K562 (cell line): ENCODE data around the gene PA2G4. TPM values are rescaled to one million over a fixed set of nuclear protein-coding genes. Genes with fewer than 3 reads are reported as not detected.
A peak's percentile ranks its signal among the peaks of the same experiment; 100 is the strongest.

Experiments
- DPF2 ChIP-seq: fragments of 450-650 bp; IDR thresholded peaks from 2 replicates; pipeline ENCODE4 v1.6.1; 2016
- ELF1 ChIP-seq: fragments of 200-800 bp; sonication (Bioruptor generic); IDR thresholded peaks from 2 replicates; pipeline ENCODE4 v1.6.1; 2016; ENCODE audit warnings: missing genetic modification characterization, missing compliant biosample characterization
- EWSR1 ChIP-seq: fragments of 450-650 bp; IDR thresholded peaks from 2 replicates; pipeline ENCODE4 v1.6.1; 2018; ENCODE audit warnings: borderline replicate concordance, mild to moderate bottlenecking, low read depth, moderate library complexity; ENCODE audit not compliant: partially characterized antibody
- GABPA ChIP-seq: fragments of 200-800 bp; sonication (Bioruptor generic); conservative IDR thresholded peaks from 2 replicates; pipeline ENCODE4 v1.6.1; 2016; ENCODE audit warnings: low read depth, missing genetic modification characterization, missing compliant biosample characterization
- IRF2 ChIP-seq: sonication (generic); formaldehyde crosslinking; IDR thresholded peaks from 2 replicates; pipeline ENCODE4 v1.8.1; 2022; ENCODE audit warnings: mild to moderate bottlenecking, missing genetic modification reagents
- KHSRP ChIP-seq: fragments of 450-650 bp; IDR thresholded peaks from 2 replicates; pipeline ENCODE4 v1.6.1; 2017
- KLF1 ChIP-seq: fragments of 450-650 bp; IDR thresholded peaks from 2 replicates; pipeline ENCODE4 v1.6.1; 2016; ENCODE audit warnings: missing genetic modification characterization, missing compliant biosample characterization
- LCOR ChIP-seq: sonication (generic); formaldehyde crosslinking; IDR thresholded peaks from 2 replicates; pipeline ENCODE4 v1.8.0; 2022; ENCODE audit warnings: mild to moderate bottlenecking, missing genetic modification reagents
- NR4A1 ChIP-seq, 2 experiments: fragments of 250-450 bp in 1 of 2; fragments of 450-650 bp in 1 of 2; sonication (Bioruptor Pico) in 1 of 2; IDR thresholded peaks; 2 replicates each; pipeline versions ENCODE4 v1.4.0 to v1.6.1; 2016 to 2020; ENCODE audit warnings: mild to moderate bottlenecking in 2 of 2, missing compliant biosample characterization in 1 of 2, missing genetic modification characterization in 1 of 2, moderate library complexity in 1 of 2
- PML ChIP-seq: IDR thresholded peaks from 2 replicates; pipeline ENCODE4 v1.6.1; 2012; ENCODE audit warnings: low read length, inconsistent platforms
- POLR2H ChIP-seq: IDR thresholded peaks from 2 replicates; pipeline ENCODE4 v1.6.1; 2016; ENCODE audit warnings: missing genetic modification characterization, low read depth, mild to moderate bottlenecking, control low read depth, missing compliant biosample characterization, moderate library complexity
- RUNX1 ChIP-seq: sonication (generic); IDR thresholded peaks from 2 replicates; pipeline ENCODE4 v1.6.1; 2016; ENCODE audit warnings: antibody characterized with exemption, low read depth
- SMAD1 ChIP-seq: fragments of 150-350 bp; IDR thresholded peaks from 2 replicates; pipeline ENCODE4 v1.6.1; 2014; ENCODE audit warnings: low read length, low read depth; ENCODE audit not compliant: partially characterized antibody
- ZNF134 ChIP-seq: fragments of 250-450 bp; sonication (Bioruptor Pico); conservative IDR thresholded peaks from 2 replicates; pipeline ENCODE4 v1.4.0; 2020
- ZNF561 ChIP-seq: fragments of 450-650 bp; formaldehyde crosslinking; conservative IDR thresholded peaks from 2 replicates; pipeline ENCODE4 v1.4.0; 2020; ENCODE audit warnings: mild to moderate bottlenecking, moderate library complexity
- polyA plus RNA-seq, 8 experiments: library from polyadenylated mRNA; depleted of rRNA in 4 of 8; stranded (reverse) in 5 of 8; unstranded in 3 of 8; fragments of >200 nt; fragmentation: Nextera tagmentation in 2 of 8; fragmentation: Illumina TruSeq in 1 of 8; extraction: Ambion mirVana in 2 of 8; extraction: Trizol in 1 of 8; gene quantifications; 2 replicates each; pipeline versions ENCODE4 v1.2.1 to v1.2.3, GENCODE V29; 2011 to 2014; ENCODE audit warnings: inconsistent platforms in 1 of 8, missing spikeins in 1 of 8
- total RNA-seq, 7 experiments: library from RNA; depleted of rRNA in 6 of 7; stranded (reverse); fragments of >200 nt in 6 of 7; fragmentation: Illumina TruSeq in 2 of 7; extraction: Trizol in 2 of 7; gene quantifications; 2 replicates each; pipeline versions ENCODE4 v1.2.1 to v1.2.3, GENCODE V29; 2011 to 2021; ENCODE audit warnings: low replicate concordance in 1 of 7
- TF ChIP-seq, protein P1 (sequence below): fragments of 250-450 bp; sonication (Bioruptor Pico); IDR thresholded peaks from 2 replicates; pipeline ENCODE4 v1.5.0; 2021; ENCODE audit warnings: mild to moderate bottlenecking, moderate library complexity
- TF ChIP-seq, protein P2 (sequence below): conservative IDR thresholded peaks from 2 replicates; pipeline ENCODE4 v1.6.1; 2011; ENCODE audit warnings: low read depth, mild to moderate bottlenecking, low read length; ENCODE audit not compliant: control insufficient read depth
- TF ChIP-seq, protein P3 (sequence below): sonication (generic); formaldehyde crosslinking; IDR thresholded peaks from 2 replicates; pipeline ENCODE4 v1.8.0; 2022; ENCODE audit warnings: missing genetic modification reagents, mild to moderate bottlenecking, borderline replicate concordance
- TF ChIP-seq, protein P4 (sequence below): sonication (generic); formaldehyde crosslinking; IDR thresholded peaks from 2 replicates; pipeline ENCODE4 v1.8.1; 2023; ENCODE audit warnings: mild to moderate bottlenecking, missing genetic modification reagents

PA2G4 gene
- total and polyA plus RNA-seq, 9 of the 15 experiments (the other 6 are each of a cell fraction or from before 2014, with no cell fraction given), result 230 to 925 (median 638) TPM

DNA sequence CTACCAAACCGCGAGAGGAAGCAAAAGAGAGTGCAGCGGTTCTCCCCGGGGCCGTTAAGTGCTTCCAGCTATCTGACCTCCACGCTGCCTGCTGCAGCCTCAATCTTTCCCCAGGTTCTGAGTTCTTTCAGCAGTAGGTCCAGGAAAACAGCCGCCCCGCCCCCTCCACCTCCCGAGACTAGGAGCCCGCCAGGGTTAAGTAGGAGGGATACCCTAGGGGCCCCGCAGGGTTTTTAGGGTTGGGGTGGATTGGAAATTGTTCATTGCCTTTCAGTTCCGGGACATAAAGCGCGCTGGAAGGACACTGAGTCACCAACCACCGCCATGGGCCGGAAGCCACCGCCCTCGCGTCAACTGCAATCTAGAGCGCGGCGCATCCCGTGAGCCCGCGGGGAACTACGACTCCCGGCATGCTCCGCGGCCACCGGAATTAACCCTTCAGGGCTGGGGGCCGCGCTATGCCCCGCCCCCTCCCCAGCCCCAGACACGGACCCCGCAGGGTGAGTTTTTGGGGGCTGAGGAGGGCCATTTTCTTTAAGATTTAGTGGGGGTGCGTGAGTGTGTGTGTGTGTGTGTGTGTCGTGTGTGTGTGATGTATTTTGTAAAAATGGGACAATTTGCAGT, 47.9 kb downstream of the PA2G4 start, which contains the start of gene MYL6B (continued):
- TF ChIP-seq RUNX1 (no peak), LCOR (CRISPR knock-in tag) (no peak; the same call in 1 of the 2 replicates), ELF1 (tag) (peak; percentile 87), SMAD1 (peak; percentile 30), GABPA (tag) (peak; percentile 94), NR4A1 (CRISPR knock-in tag; IDR thresholded peaks at IDR 0.05) (no peak), NR4A1 (tag; IDR thresholded peaks at IDR 0.05) (no peak), KLF1 (tag) (peak; percentile 49; the same call in 1 of the 2 replicates), ZNF561 (CRISPR knock-in tag) (no peak), IRF2 (CRISPR knock-in tag) (no peak), ZNF134 (no peak), KHSRP (no peak), PML (peak; percentile 65), EWSR1 (no peak), POLR2H (peak; percentile 88), DPF2 (0 out of 2 replicates have a peak, but pooled peaks have one; percentile 32)
- TF ChIP-seq, protein P1, sequence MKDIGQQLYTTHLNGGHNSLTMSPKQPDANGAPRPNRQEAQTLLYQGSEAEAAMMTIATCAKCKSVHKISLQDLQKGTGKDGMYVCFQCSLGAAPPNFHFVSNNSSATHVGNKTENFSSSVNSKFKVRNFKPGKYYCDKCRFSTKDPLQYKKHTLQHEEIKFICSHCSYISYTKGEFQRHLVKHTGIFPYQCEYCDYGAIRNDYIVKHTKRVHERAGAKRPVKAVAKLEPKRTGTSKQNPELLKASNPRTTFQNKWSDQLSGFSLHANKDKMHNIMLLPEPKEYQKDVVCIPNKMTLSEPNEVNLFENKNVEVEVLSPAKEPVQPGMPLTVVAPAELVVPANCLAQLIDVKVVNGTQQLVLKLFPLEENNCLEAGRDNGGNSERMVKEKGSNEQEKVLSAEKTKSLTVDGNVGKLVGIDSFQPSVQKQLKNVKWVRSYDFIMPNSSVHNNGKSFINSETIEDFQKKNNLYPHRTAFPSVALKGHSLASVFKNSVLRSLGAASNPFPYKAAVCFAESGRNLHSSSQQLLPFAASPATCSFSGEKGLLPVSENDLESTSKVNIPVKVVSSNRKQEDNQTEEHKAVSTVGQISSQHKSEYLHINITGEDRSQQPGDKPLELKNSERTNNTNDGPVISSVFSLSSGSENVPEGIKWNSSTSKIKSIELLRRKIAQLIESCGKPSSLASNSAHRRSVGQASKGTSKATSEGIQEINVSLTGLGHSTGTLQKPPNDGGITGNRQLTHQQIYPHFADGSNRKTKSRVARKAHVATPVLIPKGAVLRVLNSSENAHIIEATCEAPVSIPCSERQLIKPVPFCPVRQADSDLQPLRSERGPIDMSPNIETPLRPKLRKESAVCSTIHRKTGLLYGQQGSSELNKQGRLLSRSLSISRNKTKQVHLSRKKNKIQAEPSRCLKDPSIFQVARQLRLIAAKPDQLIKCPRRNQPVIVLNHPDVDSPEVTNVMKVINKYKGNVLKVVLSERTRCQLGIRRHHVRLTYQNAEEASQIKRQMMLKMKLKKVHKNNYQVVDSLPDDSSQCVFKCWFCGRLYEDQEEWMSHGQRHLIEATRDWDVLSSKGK (CRISPR knock-in tag), result no peak
- TF ChIP-seq, protein P2, sequence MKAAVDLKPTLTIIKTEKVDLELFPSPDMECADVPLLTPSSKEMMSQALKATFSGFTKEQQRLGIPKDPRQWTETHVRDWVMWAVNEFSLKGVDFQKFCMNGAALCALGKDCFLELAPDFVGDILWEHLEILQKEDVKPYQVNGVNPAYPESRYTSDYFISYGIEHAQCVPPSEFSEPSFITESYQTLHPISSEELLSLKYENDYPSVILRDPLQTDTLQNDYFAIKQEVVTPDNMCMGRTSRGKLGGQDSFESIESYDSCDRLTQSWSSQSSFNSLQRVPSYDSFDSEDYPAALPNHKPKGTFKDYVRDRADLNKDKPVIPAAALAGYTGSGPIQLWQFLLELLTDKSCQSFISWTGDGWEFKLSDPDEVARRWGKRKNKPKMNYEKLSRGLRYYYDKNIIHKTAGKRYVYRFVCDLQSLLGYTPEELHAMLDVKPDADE, result peak; percentile 91
- TF ChIP-seq, protein P3, sequence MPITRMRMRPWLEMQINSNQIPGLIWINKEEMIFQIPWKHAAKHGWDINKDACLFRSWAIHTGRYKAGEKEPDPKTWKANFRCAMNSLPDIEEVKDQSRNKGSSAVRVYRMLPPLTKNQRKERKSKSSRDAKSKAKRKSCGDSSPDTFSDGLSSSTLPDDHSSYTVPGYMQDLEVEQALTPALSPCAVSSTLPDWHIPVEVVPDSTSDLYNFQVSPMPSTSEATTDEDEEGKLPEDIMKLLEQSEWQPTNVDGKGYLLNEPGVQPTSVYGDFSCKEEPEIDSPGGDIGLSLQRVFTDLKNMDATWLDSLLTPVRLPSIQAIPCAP (CRISPR knock-in tag), result no peak
- TF ChIP-seq, protein P4, sequence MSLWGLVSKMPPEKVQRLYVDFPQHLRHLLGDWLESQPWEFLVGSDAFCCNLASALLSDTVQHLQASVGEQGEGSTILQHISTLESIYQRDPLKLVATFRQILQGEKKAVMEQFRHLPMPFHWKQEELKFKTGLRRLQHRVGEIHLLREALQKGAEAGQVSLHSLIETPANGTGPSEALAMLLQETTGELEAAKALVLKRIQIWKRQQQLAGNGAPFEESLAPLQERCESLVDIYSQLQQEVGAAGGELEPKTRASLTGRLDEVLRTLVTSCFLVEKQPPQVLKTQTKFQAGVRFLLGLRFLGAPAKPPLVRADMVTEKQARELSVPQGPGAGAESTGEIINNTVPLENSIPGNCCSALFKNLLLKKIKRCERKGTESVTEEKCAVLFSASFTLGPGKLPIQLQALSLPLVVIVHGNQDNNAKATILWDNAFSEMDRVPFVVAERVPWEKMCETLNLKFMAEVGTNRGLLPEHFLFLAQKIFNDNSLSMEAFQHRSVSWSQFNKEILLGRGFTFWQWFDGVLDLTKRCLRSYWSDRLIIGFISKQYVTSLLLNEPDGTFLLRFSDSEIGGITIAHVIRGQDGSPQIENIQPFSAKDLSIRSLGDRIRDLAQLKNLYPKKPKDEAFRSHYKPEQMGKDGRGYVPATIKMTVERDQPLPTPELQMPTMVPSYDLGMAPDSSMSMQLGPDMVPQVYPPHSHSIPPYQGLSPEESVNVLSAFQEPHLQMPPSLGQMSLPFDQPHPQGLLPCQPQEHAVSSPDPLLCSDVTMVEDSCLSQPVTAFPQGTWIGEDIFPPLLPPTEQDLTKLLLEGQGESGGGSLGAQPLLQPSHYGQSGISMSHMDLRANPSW (CRISPR knock-in tag), result no peak
